Kidney epithelial cell (primary cell): ENCODE results near the gene GDF10. TPM values are rescaled to one million over a fixed set of nuclear protein-coding genes. Genes with fewer than 3 reads are reported as not detected.

Experiments
- DNase-seq: peaks from one replicate; pipeline ENCODE4 v3.0.0-alpha.2; 2010; ENCODE audit warnings: low read depth
- H3K27me3 ChIP-seq: 2 replicates; pipeline ENCODE4 v1.6.0; 2011; ENCODE audit warnings: low read length; ENCODE audit not compliant: control insufficient read depth, insufficient read depth
- H3K36me3 ChIP-seq: 2 replicates; pipeline ENCODE4 v1.5.1; 2011; ENCODE audit warnings: low read length; ENCODE audit not compliant: control insufficient read depth, insufficient read depth
- H3K4me3 ChIP-seq: 2 replicates; pipeline ENCODE4 v1.5.1; 2011; ENCODE audit warnings: low read depth, mild to moderate bottlenecking, control low read depth, low read length
- total RNA-seq: library from RNA; depleted of rRNA; stranded (reverse); fragments of >200 nt; gene quantifications from 2 replicates; pipeline ENCODE4 v1.2.3, GENCODE V29; 2015
- TF ChIP-seq, protein P1 (sequence below): IDR thresholded peaks from 2 replicates; pipeline ENCODE4 v1.5.1; 2011; ENCODE audit warnings: mild to moderate bottlenecking, moderate library complexity, low read length, control low read depth, inconsistent platforms; ENCODE audit not compliant: insufficient read depth, poor library complexity, severe bottlenecking

The GDF10 gene
- total RNA-seq, 1 donor from 2014 or later: not detected

GRCh38 chr10:47306387-47307210 lies 6.6 kb downstream of the GDF10 start:
- DNase-seq: no peak
- peaks cover 28% of the 10 kb centered on the region for H3K27me3 ChIP-seq
- no peak overlapping the region for H3K4me3 ChIP-seq
- TF ChIP-seq, protein P1, sequence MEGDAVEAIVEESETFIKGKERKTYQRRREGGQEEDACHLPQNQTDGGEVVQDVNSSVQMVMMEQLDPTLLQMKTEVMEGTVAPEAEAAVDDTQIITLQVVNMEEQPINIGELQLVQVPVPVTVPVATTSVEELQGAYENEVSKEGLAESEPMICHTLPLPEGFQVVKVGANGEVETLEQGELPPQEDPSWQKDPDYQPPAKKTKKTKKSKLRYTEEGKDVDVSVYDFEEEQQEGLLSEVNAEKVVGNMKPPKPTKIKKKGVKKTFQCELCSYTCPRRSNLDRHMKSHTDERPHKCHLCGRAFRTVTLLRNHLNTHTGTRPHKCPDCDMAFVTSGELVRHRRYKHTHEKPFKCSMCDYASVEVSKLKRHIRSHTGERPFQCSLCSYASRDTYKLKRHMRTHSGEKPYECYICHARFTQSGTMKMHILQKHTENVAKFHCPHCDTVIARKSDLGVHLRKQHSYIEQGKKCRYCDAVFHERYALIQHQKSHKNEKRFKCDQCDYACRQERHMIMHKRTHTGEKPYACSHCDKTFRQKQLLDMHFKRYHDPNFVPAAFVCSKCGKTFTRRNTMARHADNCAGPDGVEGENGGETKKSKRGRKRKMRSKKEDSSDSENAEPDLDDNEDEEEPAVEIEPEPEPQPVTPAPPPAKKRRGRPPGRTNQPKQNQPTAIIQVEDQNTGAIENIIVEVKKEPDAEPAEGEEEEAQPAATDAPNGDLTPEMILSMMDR: no peak
- H3K36me3 ChIP-seq: no peaks in the 10 kb centered on the region

- no peak overlapping the region for H3K4me3 ChIP-seq
- TF ChIP-seq, protein P1: no peak
- peaks cover 20% of the 10 kb centered on the region for H3K27me3 ChIP-seq
- DNase-seq: no peak
- no peaks in the 10 kb centered on the region for H3K36me3 ChIP-seq
Observed at GRCh38 chr10:47307381-47307780, 7.4 kb downstream of the GDF10 start.

DNA sequence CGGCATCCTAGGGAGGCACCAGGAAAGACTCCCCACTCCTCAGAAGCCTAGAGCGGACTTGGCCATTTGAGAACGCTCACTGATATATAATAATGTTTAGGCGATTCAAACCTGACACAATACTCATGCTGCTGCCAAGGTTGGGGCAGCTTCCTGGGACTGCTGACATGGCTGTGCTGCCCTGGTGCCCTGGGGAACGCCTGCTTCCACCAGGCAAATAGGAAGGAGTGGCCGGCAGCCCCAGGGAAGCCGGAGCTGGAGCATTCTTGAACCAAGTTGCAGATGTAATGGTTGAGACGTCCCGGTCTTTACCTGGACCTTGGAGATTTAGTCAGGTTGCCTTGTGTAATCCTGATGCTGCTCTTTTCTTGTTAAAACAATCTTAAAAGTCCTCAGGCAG lies 8.8 kb downstream of the GDF10 start:
- TF ChIP-seq, protein P1: no peak
- H3K27me3 ChIP-seq: peaks cover 15% of the 10 kb centered on the region
- H3K36me3 ChIP-seq: no peaks in the 10 kb centered on the region
- no peak for DNase-seq
- H3K4me3 ChIP-seq: no peak overlapping the region

GRCh38 chr10:47309408-47310089 lies 9.6 kb downstream of the GDF10 start:
- Histone ChIP-seq H3K27me3 (peaks cover 15% of the 10 kb centered on the region), H3K36me3 (no peaks in the 10 kb centered on the region)

GRCh38 chr10:47310090-47310505 lies 10.1 kb downstream of the GDF10 start:
- H3K36me3 ChIP-seq: no peaks in the 10 kb centered on the region
- TF ChIP-seq, protein P1: no peak
- no peak overlapping the region for H3K4me3 ChIP-seq
- peaks cover 15% of the 10 kb centered on the region for H3K27me3 ChIP-seq
- DNase-seq: no peak

More at GRCh38 chr10:47309408-47310089, 9.6 kb downstream of the GDF10 start:
- H3K4me3 ChIP-seq: no peak overlapping the region
- TF ChIP-seq, protein P1: peak; percentile 12
- DNase-seq: no peak
